Tibial nerve (tissue), 3 donors: ENCODE measurements around the gene EPB41L1.

Source experiments
- CTCF ChIP-seq, 5 experiments: fragments of 200-600 bp in 3 of 5; fragments of 450-650 bp in 2 of 5; sonication (generic) in 3 of 5; IDR thresholded peaks; one replicate each; pipeline ENCODE4 v1.5.1; 2016 to 2019; ENCODE audit warnings: antibody characterized with exemption in 5 of 5, mild to moderate bottlenecking in 3 of 5, moderate library complexity in 2 of 5
- POLR2A ChIP-seq, 2 donors: fragments of 450-650 bp; IDR thresholded peaks; one replicate each; pipeline ENCODE4 v1.6.1; 2017; ENCODE audit warnings: antibody characterized with exemption in 2 of 2, mild to moderate bottlenecking in 2 of 2, moderate library complexity in 2 of 2

DNA sequence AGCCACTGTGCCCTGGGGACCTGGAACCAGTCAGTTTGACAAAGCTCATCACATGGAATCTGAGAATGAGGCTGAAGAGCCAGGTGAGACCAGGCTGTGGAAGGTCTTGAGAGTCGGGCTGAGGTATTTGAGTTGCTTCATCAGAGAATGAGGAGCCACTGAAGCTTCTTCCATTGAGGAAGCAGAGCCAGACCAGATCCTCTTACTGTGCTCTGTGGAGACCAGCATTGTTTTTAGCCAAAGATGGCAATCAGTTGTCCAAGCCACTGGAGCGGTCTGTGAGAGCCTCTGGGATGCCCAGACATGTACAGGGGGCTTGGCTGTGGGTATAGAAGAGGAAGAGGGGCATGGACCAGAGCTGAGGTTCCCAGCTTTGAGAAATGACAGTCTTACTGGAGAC is 6.1 kb upstream of the EPB41L1 start:
- TF ChIP-seq CTCF (IDR thresholded peaks at IDR 0.05): no peak
- no peak for TF ChIP-seq POLR2A (IDR thresholded peaks at IDR 0.05)
